Endothelial cell of umbilical vein (primary cell): Measurements from ENCODE around the gene GNB1.
"Not testable (repeated sequence)": the region's sequence is repeated elsewhere in the genome, so short reads cannot be mapped to it uniquely, and the experiment has no call there.

Experiments
- MYC ChIP-seq: IDR thresholded peaks from one replicate; pipeline ENCODE4 v1.6.1; 2011; ENCODE audit warnings: mild to moderate bottlenecking, low read depth, low read length
- POLR2A ChIP-seq: IDR thresholded peaks from 2 replicates; pipeline ENCODE4 v1.6.1; 2012; ENCODE audit warnings: low read depth, mild to moderate bottlenecking, control low read depth, low read length

DNA sequence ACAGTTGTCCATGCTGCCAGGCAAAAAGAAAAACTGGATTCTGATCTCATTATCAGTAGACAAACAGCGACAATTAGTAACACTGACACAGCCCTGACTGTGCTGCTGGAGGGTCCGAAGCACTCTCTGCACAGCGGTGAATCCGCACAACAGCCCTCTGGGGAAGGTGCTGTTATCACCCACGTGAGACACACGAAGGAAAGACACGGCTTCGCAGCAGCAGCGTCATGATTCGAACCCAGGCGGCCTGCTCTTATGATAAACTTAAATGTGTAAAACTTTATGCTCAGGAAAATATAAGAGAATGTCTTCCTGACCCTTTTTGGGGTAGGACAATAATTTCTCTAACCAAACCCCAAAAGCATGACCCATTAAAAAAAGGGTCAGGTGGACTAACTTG lies 148.4 kb downstream of the GNB1 start:
- not testable (repeated sequence) for TF ChIP-seq MYC, POLR2A
